ENCODE data around the gene RGPD8.
"Not testable (repeated sequence)": the region's sequence is repeated elsewhere in the genome, so short reads cannot be mapped to it uniquely, and the experiment has no call there.

GRCh38 chr2:112434890-112435715, 1.7 kb upstream of the RGPD8 start:
- TF ChIP-seq CTCF (IDR thresholded peaks at IDR 0.05; ENCODE audit: poor library complexity, severe bottlenecking); REST (IDR thresholded peaks at IDR 0.05; ENCODE audit: borderline replicate concordance): not testable (repeated sequence)

Measured in neural cell (in vitro differentiated cells).